ENCODE results near the gene SETBP1.

SETBP1 gene

DNA sequence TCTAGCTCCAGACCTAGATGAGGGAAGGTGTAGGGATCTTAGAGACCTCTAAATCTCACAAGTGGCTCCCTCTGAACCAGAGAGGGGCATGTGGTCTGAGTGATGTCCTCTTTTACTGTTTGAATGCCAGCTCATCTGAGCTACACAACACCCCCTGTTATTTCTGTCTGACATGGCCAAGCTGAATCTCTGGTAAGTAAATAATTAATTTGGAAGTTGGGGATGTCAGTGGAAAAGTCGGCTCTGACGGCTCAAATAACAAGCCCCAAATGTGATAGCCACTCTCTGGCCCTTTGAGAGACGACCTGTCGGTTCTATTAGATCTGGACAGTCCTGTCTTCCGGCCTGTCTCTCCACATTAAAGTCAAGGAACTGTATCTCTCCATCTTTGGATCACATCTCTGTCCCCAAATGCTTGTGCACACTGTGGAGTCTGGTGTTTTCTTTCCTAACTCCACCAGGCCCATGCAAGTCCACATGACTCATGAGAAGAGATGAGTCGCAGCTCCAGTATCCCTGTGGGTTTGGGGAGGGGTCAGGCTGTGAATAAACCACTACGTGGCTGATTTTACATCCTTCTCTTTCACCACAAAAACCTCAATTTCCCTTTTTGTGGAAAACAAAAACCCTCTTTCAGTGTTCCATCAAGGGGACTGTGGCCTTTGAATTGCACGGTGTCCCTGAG lies 52.5 kb downstream of the SETBP1 start:
- no peak for DNase-seq

GRCh38 chr18:44733754-44734465 lies 53.2 kb downstream of the SETBP1 start:
- DNase-seq: no peak

- DNase-seq: no peak
Observed at GRCh38 chr18:44735096-44735495, 54.4 kb downstream of the SETBP1 start.

DNA sequence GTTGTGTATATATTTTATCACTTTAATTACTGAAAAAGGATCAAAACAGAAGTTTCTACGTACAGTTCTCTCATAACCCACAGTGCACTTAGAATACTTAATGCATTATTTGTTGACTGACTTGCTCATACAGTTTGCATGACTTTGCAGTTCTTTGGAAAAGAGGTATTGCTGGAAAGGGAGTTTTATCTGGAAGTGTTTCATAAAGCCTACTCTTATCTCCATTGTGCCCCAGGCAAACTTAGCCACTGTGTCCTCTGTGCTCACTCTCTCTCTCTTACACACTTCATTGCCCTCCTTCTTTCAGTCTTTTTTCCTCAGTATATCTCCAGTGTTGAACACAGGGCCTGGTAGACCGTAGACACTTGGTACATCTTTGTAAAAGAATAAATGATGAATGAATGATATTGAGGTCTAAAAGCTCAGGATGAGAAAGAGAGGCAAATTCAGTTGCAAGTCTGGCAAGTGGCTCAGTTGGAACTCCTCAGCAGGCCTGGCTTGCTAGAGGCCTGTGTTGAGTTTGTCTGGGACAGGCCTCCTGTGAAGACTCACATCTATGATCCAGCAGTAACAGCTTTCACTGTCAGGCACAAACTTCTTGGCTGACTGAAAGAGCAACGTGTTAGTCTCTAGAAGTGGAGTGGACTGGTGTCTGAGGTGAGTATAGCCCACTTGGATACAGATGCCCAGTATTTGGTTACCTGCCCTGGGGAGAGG lies 56.1 kb downstream of the SETBP1 start:
- DNase-seq: no peak

DNA sequence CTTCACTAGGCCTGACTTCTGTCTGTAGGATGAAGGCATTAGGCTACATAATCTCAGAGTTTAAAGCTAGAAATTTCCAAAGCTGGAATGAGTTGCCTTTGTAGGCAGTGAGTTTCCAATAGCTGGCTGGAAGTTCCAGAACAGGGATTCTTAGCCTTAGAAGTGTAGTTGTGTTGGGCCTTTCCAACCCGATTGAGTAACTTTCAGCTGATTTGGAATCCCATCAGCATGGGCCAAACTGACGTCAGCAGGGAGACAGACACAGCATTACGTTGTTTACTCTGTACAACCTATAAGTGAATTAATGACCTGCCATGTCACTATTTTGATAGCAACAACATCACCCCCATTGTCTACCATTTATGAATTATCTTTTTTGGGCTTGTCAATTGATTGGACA lies 56.9 kb downstream of the SETBP1 start:
- no peak for DNase-seq

- DNase-seq: no peak
Observed at GRCh38 chr18:44740000-44740399, 59.3 kb downstream of the SETBP1 start.

DNA sequence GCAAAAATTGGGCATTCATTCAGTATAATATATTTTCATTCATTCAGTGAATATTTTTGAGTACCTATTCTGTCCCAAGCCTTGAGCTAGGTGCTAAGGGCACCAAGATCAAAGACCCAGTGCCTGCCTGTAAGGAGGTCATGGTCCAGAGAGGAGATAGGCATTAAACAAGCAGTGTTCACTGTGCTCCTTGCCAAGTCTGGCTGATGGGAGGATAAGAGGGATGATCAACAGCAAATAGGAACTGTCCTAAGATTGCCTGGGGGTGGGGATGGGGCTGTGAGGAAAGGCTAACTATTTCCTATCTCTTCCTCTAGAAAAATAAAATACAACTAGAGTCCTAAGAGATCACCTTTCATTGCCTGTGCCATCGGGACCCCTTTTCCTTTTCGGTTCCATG lies 60.4 kb downstream of the SETBP1 start:
- DNase-seq: no peak

DNA sequence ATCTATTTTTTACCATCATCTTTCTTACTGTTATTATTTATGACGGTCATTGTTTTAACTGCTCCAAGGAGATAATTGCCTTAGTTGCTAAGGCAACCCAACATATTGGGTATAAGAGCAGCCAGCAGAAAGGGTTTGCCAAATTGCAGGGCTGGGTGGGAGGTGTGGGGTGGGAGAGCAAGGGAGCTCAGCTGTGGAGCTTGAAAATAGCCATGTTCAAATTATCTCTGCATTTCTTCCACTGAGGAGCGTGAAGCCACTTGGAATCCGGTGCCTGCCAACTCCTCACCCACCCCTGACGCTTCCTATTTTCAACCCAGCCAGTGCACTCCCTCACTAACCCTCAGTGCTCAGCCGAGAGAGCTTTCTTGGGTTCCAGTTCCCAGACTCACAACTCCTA lies 60.8 kb downstream of the SETBP1 start:
- no peak for DNase-seq

GRCh38 chr18:44742126-44742525 lies 61.4 kb downstream of the SETBP1 start:
- DNase-seq: no peak

DNA sequence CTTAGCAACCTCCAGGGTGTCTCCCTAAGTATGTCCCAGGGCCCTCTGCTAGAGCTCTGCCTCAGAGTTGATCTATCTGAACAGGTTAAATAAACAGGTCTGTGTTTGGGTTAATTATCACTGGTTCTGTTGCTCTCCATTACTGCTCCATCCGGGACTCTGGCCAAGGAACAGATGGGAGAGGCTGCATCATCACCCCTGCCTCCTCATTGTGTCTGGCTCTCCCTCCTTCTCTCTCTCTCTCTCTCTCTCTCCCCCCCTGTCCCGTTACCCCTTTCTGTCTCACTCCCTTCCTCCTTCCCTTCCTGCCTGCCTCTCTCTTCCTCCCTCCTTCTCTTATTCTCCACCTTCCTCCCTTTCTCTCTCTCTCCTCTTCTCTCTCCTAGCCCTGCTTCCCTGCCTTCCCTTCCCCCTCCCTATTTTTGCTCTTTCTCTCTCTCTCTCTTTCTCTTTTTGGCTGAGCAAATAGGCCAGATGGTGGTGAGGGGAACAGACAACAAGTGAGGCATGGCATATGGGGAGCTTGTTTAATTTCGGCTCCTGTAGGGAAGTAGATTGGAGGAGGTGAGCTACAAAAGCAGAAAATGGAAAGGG lies 62.1 kb downstream of the SETBP1 start:
- peak; percentile 73 for DNase-seq

- peak; percentile 37 for DNase-seq
Observed at GRCh38 chr18:44743631-44744030, 62.9 kb downstream of the SETBP1 start.

DNA sequence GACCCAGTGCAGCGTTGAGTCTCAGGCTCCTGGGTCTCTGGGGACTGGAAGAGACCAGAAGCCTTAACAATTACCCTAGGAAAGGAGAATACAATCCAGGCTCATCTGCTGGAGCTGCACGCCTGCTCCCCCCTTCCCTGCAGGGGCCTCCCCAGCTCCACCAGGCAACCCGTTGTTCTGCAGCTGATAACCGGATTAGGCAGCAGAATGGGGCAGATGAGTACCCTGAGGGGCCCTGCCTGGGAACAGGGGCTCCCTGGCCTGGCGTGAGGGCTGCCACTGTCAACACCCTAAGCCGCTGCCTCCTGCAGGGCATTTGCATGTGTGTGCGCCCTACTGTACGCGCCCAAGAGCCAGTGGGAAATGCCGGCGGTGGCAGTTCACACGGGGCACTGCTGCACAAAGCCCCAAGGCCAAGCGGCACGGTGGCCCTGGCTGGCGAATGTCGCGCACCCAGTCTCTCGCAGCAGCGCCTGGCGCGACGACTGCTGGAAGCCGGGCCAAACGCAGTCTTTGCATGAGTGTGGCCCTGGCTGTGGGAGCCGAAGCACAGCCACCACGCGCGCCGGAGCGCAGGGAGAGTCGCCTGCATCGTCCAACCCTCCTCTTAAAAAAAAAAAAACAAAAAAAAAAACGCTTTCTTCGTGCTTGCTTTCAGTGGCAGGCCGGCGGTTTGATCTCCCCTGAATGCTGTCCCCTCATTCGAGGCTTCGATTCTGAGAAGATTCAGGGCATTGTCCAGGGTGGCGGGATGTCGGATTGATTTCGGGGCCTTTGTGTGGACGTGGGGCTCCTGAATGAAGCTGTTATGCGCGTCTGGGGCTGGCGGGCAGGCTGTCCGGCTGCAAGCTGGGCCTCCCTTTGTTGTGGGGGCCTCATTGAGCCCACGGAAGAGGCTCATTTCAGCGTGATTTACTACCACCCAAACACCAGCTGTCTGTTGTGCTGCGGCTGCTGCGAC lies 63.8 kb downstream of the SETBP1 start:
- peak; percentile 38 for DNase-seq

DNA sequence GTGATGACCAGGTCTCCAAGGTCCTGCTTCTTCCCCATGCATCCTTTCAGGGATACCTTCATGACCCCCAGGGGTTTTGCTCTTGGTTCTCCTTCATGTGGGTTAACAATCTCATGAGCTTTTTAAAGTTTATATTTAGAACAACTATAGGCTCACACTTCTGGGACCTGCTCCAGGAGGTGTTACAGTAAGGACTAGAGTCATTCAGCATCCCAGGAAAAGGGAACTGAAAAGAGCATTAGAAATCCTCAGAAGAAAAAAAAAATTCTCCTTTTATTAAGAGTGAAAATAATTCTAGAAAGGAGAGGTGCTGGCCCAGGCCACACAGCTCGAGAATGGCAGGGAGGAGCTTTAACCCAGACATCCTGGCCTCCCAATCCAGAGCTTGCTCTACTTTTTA lies 66.5 kb downstream of the SETBP1 start:
- DNase-seq: no peak

GRCh38 chr18:44748582-44748981 lies 67.9 kb downstream of the SETBP1 start:
- DNase-seq: no peak

DNA sequence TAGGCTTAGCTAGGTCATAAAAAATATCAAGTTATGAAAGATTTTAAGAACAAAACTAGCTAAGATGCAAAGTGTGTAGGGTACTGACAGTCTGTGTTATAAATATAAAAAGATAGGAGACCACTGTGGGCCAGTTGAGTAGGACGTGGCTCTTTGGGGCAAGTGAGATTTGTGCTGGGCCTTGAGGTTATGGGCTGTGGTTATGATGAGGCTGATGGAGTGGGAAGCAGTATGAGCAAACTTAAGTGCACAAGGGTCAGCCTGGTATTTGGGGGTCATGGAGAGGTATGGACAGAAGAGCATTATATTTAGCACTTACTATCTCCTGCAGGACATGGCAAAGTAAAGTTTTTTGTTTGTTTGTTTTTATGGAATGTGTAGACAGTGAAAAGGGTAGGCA lies 70.1 kb downstream of the SETBP1 start:
- DNase-seq: no peak

DNA sequence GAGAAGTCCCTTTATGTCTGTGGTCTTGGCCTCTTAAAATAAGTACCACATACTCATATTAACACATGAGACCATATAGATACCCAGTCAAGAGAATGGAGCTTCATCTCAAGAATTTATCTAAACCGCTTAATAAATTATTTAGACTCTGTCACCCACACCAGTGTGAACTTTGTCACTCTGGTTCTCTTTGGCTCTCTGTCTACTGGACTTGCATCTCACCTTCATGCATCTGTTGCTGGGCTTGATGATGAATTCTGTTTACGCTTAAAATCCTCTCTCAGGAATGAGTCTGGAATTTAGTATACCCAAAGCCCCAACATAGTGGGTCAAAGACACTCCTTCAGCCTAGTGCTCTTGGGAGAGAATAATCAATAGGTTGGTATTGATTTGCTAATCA lies 73.9 kb downstream of the SETBP1 start:
- no peak for DNase-seq

DNA sequence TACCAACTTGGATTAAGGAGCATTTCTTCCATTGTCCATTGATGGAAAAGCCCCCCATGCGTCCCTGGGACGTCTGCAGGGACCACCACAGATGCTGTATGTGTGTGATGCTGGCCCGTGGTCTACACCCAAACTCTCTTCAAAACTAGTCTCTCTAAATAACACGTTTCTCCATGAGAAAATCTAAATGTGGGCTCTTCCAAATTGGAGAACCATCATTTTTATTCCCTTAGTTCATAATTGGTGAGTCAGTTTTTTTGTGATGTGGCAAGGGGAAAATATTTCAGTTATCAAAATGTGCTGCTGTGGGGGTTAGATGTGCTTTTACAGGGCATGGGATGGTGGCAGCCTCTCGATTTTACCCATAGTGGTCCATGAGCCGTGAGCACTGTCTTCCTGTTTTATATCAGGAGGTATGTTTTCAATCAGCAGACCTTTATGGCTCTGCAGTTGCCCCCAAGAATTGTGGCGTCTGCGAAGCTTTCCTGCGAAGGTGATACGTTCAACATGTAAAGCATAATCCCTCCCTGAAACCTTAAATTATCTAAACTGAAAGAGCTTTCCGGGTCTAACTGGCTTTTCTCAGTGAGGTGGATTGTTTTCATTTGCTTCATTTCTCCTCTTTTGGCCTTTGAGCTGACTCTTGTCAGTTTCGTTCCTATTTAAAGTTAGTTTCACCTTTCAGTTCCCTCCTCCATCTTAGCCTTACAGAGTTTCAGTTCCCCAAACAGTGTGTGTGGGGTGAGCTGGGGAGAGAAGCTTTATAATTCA lies 78.4 kb downstream of the SETBP1 start:
- DNase-seq: no peak

GRCh38 chr18:44759925-44760342 lies 79.2 kb downstream of the SETBP1 start:
- no peak for DNase-seq

GRCh38 chr18:44761812-44762211 lies 81.1 kb downstream of the SETBP1 start:
- no peak for DNase-seq

DNA sequence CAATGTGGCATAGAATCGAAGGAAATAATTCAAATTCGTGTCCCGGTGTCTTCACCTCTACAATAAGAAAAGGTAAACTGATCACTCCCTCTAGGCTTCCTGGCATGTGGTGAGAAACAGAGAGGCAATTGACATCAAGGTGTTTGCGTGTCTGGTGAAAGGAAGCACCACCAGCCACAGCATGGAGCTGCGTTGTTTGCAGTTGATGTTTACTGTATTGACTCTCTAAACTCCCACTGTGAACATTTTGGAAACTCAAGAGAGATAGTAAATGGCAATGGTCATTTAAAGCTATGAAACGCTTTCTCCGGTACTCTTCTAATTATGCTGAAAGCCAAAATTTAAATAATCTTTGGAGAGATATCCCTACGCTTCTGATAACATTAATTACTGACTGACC lies 82.6 kb downstream of the SETBP1 start:
- peak; percentile 52 for DNase-seq

DNA sequence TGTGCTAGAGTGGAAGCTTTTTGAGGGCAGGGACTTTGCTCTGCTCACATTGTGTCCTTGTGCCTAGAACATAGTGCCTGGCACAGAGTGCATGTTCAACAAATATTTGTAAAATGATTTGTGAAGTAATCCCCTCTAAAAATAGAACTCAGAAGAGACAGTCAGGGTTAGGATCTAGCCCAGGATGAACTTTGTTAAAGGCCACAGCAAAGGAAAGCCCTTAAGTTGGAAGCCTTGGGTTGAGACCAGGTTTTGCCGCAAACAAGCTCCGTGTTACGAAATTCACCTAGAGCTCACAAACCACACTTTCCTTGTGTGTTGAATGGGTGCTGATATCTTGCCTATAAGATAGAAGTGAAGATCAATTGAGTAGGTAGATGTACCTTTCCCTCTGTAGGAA lies 84.2 kb downstream of the SETBP1 start:
- no peak for DNase-seq

DNA sequence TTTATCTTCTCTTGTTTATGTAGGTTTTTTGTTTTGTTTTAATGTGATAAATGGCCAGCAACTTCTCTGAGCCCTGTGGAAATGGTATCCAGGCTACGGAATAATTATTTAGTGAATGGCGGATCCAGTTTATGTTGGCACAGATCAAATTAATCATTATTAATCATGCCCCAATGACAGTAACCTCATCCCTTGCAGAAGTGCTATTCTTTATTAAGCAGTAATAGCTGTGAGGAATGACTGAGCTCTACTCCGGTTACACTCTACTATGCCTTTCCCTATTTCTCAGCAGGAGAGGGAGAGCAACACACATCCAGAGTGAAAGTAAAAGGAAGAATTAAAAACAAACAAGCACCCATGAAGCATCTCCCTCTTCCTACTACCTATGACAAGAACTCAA lies 84.8 kb downstream of the SETBP1 start:
- no peak for DNase-seq

Measured in NCI-H345 (cell line).